ENCODE results near the gene TTC13. TPM values are rescaled to one million over a fixed set of nuclear protein-coding genes. Genes with fewer than 3 reads are reported as not detected.

The TTC13 gene
- polyA plus RNA-seq, 4 donors, result 4.6 to 24.0 (median 7.7) TPM

DNA sequence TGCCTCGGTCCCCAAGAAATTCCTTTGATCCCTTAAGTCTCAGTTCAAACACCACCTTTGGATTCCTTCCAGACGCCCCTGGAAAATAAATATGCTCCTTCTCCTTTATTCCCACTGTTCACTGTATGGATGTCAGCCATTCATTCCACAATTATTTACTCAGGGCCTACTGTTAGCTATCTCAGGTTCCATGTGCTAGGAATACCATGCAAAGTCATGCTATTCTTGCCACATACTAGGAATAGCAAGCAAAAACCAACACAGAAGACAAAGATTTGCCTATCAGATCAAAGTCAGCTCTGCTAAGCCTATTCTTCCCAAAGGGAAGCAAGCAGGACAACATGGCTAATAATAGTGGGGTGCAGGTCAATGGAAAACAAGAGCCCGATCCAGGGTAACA is 29.8 kb downstream of the TTC13 start:
- no peaks in the 10 kb centered on the region for H3K4me1 ChIP-seq (ENCODE audit: control insufficient read depth in 3 of 3, insufficient read depth in 2 of 3, low read depth in 1 of 3, low read length in 2 of 3)
- H3K4me3 ChIP-seq (ENCODE audit: low read depth in 1 of 3, low read length in 3 of 3), result no peak overlapping the region
- no peaks in the 10 kb centered on the region for H3K9me3 ChIP-seq (ENCODE audit: control insufficient read depth in 2 of 2, insufficient read depth in 1 of 2, low read depth in 1 of 2, low read length in 1 of 2)
- FAIRE-seq (no peak), DNase-seq (no peak)
- WGBS, 3 donors, result 91 to 94% (median 94%) methylated on average over 3 of the region's 3 CpGs
- H3K36me3 ChIP-seq (ENCODE audit: control insufficient read depth in 3 of 3, insufficient read depth in 2 of 3, low read depth in 1 of 3, low read length in 3 of 3), result peaks cover 0 to 7% (median 0%) of the 10 kb centered on the region in 3 donors
- no peaks in the 10 kb centered on the region for H3K27me3 ChIP-seq (ENCODE audit: control insufficient read depth in 3 of 3, insufficient read depth in 3 of 3, low read length in 3 of 3)
- no peak overlapping the region for H3K27ac ChIP-seq (ENCODE audit: low read depth in 1 of 3, low read length in 2 of 3)

DNA sequence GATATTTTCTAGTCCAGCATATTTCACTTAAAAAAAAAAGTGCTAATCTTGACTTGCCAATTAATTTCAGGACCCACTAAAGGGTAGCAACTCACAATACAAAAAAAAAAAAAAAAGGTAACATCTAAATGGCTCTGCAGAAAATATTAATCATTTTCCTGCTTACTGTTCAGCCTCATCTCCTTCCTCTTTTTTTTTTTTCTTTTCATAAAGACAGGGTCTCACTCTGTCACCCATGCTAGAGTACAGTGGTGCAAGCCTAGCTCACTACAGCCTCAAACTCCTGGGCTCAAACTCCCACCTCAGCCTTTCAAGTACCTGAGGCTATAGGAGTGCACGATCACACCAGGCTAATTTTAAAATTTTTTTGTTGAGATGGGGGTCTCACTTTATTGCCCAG is 30.4 kb downstream of the TTC13 start:
- DNase-seq (no peak), FAIRE-seq (no peak)
- WGBS, 3 donors, result 86 to 93% (median 93%) methylated on average over 1 of the region's 1 CpG

DNA sequence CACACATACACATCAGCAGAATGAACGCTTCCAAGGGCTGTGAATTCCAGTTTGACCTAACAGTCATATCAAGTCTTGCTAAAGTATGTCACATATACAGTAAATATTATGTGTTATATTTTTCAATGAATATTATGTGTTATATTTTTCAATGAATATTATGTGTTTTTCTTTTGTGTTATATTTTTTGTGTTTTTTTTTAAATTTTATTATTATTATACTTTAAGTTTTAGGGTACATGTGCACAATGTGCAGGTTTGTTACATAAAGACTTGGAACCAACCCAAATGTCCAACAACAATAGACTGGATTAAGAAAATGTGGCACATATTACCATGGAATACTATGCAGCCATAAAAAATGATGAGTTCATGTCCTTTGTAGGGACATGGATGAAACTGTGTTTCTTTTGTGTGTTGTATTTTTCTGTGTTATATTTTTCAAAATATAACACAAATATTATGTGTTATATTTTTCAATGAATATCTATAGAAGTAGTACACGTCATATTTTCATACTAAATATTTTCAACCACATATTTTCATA is 35.5 kb downstream of the TTC13 start:
- WGBS, 3 donors, result 94 to 99% (median 97%) methylated on average over 2 of the region's 2 CpGs
- no peaks in the 10 kb centered on the region for H3K9me3 ChIP-seq (ENCODE audit: control insufficient read depth in 2 of 2, insufficient read depth in 1 of 2, low read depth in 1 of 2, low read length in 1 of 2)
- H3K27ac ChIP-seq (ENCODE audit: low read depth in 1 of 3, low read length in 2 of 3), result no peak overlapping the region
- no peaks in the 10 kb centered on the region for H3K27me3 ChIP-seq (ENCODE audit: control insufficient read depth in 3 of 3, insufficient read depth in 3 of 3, low read length in 3 of 3)
- no peak for FAIRE-seq
- DNase-seq, result no peak
- no peak overlapping the region for H3K4me3 ChIP-seq (ENCODE audit: low read depth in 1 of 3, low read length in 3 of 3)
- H3K36me3 ChIP-seq (ENCODE audit: control insufficient read depth in 3 of 3, insufficient read depth in 2 of 3, low read depth in 1 of 3, low read length in 3 of 3), result peaks cover 0 to 5% (median 4%) of the 10 kb centered on the region in 3 donors
- peaks cover 0 to 3% (median 2%) of the 10 kb centered on the region in 3 donors for H3K4me1 ChIP-seq (ENCODE audit: control insufficient read depth in 3 of 3, insufficient read depth in 2 of 3, low read depth in 1 of 3, low read length in 2 of 3)

More for the DNA sequence above, 30.4 kb downstream of the TTC13 start:
- Histone ChIP-seq H3K4me3 (ENCODE audit: low read depth in 1 of 3, low read length in 3 of 3) (no peak overlapping the region), H3K4me1 (ENCODE audit: control insufficient read depth in 3 of 3, insufficient read depth in 2 of 3, low read depth in 1 of 3, low read length in 2 of 3) (no peaks in the 10 kb centered on the region), H3K27me3 (ENCODE audit: control insufficient read depth in 3 of 3, insufficient read depth in 3 of 3, low read length in 3 of 3) (no peaks in the 10 kb centered on the region), H3K9me3 (ENCODE audit: control insufficient read depth in 2 of 2, insufficient read depth in 1 of 2, low read depth in 1 of 2, low read length in 1 of 2) (no peaks in the 10 kb centered on the region), H3K36me3 (ENCODE audit: control insufficient read depth in 3 of 3, insufficient read depth in 2 of 3, low read depth in 1 of 3, low read length in 3 of 3) (peaks cover 0 to 7% (median 0%) of the 10 kb centered on the region in 3 donors), H3K27ac (ENCODE audit: low read depth in 1 of 3, low read length in 2 of 3) (no peak overlapping the region)

DNA sequence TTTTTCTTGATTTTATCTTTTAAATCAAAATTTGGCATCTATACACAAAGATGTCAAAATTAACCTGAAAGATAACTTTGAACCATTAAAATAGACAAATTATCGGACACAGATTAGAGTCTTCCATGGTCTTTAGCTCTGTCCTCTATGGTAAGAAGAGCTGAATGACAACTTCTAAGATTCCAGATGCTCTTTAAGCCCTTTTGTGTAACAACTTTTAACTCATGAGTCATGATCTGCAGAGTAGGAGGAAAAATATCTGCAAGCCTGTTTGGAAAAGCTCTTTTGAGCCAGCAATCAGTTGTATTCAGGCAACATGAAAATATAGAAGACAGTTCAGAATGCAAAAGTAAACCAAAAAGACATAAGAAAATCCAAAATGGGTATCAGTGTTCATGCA is 37.8 kb downstream of the TTC13 start:
- WGBS, 3 donors, result 98 to 100% (median 100%) methylated on average over 1 of the region's 1 CpG
- no peak for FAIRE-seq
- no peak for DNase-seq
- no peaks in the 10 kb centered on the region for H3K27me3 ChIP-seq (ENCODE audit: control insufficient read depth in 3 of 3, insufficient read depth in 3 of 3, low read length in 3 of 3)
- H3K27ac ChIP-seq (ENCODE audit: low read depth in 1 of 3, low read length in 2 of 3), result no peak overlapping the region
- no peak overlapping the region for H3K4me3 ChIP-seq (ENCODE audit: low read depth in 1 of 3, low read length in 3 of 3)
- H3K4me1 ChIP-seq (ENCODE audit: control insufficient read depth in 3 of 3, insufficient read depth in 2 of 3, low read depth in 1 of 3, low read length in 2 of 3), result peaks cover 0 to 3% (median 2%) of the 10 kb centered on the region in 3 donors
- H3K9me3 ChIP-seq (ENCODE audit: control insufficient read depth in 2 of 2, insufficient read depth in 1 of 2, low read depth in 1 of 2, low read length in 1 of 2), result no peaks in the 10 kb centered on the region
- peaks cover 0 to 7% (median under 1%) of the 10 kb centered on the region in 3 donors for H3K36me3 ChIP-seq (ENCODE audit: control insufficient read depth in 3 of 3, insufficient read depth in 2 of 3, low read depth in 1 of 3, low read length in 3 of 3)

DNA sequence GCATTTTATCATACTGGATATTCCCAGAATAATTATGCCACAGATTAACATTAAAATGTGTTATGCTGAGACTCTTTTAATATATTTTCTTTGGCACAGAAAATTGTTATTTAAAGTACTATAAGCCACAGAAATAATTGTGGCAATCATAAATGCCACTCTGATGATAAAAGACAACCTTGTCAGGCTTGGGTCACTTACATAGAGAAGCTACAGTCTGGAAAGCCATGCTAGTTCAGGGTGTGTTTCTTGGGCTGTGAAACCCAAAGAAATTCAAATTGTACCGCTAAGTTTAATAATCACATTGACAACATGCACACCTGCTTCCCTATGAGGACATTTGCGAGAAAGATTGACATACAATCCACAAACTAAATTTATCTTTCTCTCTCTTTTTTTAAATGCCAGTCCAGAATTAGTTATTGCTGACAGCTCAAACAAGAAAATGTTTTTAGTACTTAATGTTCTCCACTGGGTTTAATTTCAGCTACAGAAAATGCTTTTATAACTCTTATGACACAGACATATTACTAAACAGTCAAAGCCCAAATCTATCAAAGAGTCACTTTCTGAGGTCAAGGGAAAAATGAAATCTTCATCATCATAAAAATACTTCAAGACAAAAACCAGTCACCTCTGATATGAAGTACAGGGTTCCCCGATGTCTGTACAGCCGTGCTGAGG is 38.7 kb downstream of the TTC13 start:
- no peak overlapping the region for H3K4me3 ChIP-seq (ENCODE audit: low read depth in 1 of 3, low read length in 3 of 3)
- H3K27me3 ChIP-seq (ENCODE audit: control insufficient read depth in 3 of 3, insufficient read depth in 3 of 3, low read length in 3 of 3), result no peaks in the 10 kb centered on the region
- FAIRE-seq, result no peak
- no peak overlapping the region for H3K27ac ChIP-seq (ENCODE audit: low read depth in 1 of 3, low read length in 2 of 3)
- peaks cover 0 to 3% (median 2%) of the 10 kb centered on the region in 3 donors for H3K4me1 ChIP-seq (ENCODE audit: control insufficient read depth in 3 of 3, insufficient read depth in 2 of 3, low read depth in 1 of 3, low read length in 2 of 3)
- DNase-seq, result no peak
- 68 to 84% (median 72%) methylated on average over 4 of the region's 4 CpGs for WGBS, 3 donors
- H3K36me3 ChIP-seq (ENCODE audit: control insufficient read depth in 3 of 3, insufficient read depth in 2 of 3, low read depth in 1 of 3, low read length in 3 of 3), result peaks cover 0 to 7% (median 0%) of the 10 kb centered on the region in 3 donors
- H3K9me3 ChIP-seq (ENCODE audit: control insufficient read depth in 2 of 2, insufficient read depth in 1 of 2, low read depth in 1 of 2, low read length in 1 of 2), result no peaks in the 10 kb centered on the region

DNA sequence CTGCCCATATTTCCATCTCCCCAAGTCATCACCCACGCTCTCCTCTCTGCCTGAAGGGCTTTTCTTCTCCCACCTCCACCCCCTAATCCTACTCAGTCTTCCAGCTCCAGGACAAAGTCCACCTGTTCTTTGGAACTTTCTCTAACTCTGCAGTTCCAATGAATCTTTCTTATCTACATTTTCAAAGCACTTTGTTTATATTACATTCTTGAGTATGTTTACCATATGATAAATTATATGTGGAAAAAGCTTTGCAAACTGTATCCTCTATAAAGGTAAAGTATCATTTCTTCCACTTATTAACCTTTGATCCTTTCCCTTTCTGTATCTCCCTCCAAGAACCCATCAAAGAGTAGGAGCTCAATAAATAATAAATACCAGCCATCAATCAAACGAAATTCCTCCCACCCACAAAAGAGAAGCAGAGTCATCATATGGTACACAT is 39.7 kb downstream of the TTC13 start:
- FAIRE-seq (peak; percentile 33), DNase-seq (peak; percentile 48 to 64)
- WGBS, 3 donors, result 16 to 58% (median 35%) methylated on average over 2 of the region's 2 CpGs
- H3K36me3 ChIP-seq (ENCODE audit: control insufficient read depth in 3 of 3, insufficient read depth in 2 of 3, low read depth in 1 of 3, low read length in 3 of 3), result peaks cover 0 to 7% (median 0%) of the 10 kb centered on the region in 3 donors
- no peak overlapping the region for H3K4me3 ChIP-seq (ENCODE audit: low read depth in 1 of 3, low read length in 3 of 3)
- no peak overlapping the region for H3K27ac ChIP-seq (ENCODE audit: low read depth in 1 of 3, low read length in 2 of 3)
- no peaks in the 10 kb centered on the region for H3K27me3 ChIP-seq (ENCODE audit: control insufficient read depth in 3 of 3, insufficient read depth in 3 of 3, low read length in 3 of 3)
- H3K4me1 ChIP-seq (ENCODE audit: control insufficient read depth in 3 of 3, insufficient read depth in 2 of 3, low read depth in 1 of 3, low read length in 2 of 3), result peaks cover 0 to 3% (median 2%) of the 10 kb centered on the region in 3 donors
- no peaks in the 10 kb centered on the region for H3K9me3 ChIP-seq (ENCODE audit: control insufficient read depth in 2 of 2, insufficient read depth in 1 of 2, low read depth in 1 of 2, low read length in 1 of 2)

DNA sequence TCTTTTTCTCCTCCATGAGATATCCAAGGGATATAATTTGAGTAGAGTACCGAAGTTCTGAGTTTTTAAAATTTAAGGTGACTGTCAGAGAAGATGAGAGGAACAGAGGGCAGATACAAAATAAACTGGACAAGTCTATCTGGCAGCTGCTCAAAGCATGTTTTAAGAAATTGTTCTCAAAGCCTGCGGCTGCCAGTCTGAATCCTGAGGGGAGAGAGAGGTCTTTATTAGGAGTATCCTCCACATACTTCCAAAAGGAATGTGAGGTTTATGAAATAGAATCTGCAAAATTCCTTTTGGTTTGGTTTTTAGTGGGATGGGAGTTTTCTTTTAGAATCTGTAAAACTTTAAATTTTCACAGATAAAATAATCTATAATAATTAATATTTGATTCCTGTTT is 41.3 kb downstream of the TTC13 start:
- Histone ChIP-seq H3K27me3 (ENCODE audit: control insufficient read depth in 3 of 3, insufficient read depth in 3 of 3, low read length in 3 of 3) (no peaks in the 10 kb centered on the region), H3K9me3 (ENCODE audit: control insufficient read depth in 2 of 2, insufficient read depth in 1 of 2, low read depth in 1 of 2, low read length in 1 of 2) (no peaks in the 10 kb centered on the region), H3K4me1 (ENCODE audit: control insufficient read depth in 3 of 3, insufficient read depth in 2 of 3, low read depth in 1 of 3, low read length in 2 of 3) (peaks cover 0 to 3% (median 2%) of the 10 kb centered on the region in 3 donors), H3K4me3 (ENCODE audit: low read depth in 1 of 3, low read length in 3 of 3) (no peak overlapping the region), H3K36me3 (ENCODE audit: control insufficient read depth in 3 of 3, insufficient read depth in 2 of 3, low read depth in 1 of 3, low read length in 3 of 3) (peaks cover 0 to 6% (median 0%) of the 10 kb centered on the region in 3 donors), H3K27ac (ENCODE audit: low read depth in 1 of 3, low read length in 2 of 3) (no peak overlapping the region)
- WGBS, 3 donors, result 43 to 68% (median 60%) methylated on average over 2 of the region's 2 CpGs
- DNase-seq (no peak), FAIRE-seq (no peak)

DNA sequence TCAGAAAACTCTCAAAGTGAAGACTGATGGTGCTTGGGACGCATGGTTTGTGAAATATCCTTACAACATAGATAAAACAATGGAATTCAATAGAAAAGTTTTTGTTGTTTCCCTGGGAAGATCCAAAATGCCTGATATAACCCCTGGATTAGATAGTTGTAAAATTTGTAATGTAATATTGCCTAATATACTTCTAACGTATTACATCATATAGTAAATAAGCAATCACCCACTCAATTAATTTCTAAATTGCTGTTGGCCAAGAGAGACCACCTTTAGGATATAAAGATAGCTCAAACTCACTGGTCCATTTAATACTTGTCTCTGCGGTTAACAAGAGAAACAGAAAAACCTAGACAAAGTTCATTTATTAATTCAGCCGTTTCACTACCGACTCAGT is 42.2 kb downstream of the TTC13 start:
- Histone ChIP-seq H3K36me3 (ENCODE audit: control insufficient read depth in 3 of 3, insufficient read depth in 2 of 3, low read depth in 1 of 3, low read length in 3 of 3) (peaks cover 0 to 8% (median 5%) of the 10 kb centered on the region in 3 donors), H3K4me1 (ENCODE audit: control insufficient read depth in 3 of 3, insufficient read depth in 2 of 3, low read depth in 1 of 3, low read length in 2 of 3) (peaks cover 0 to 3% (median 2%) of the 10 kb centered on the region in 3 donors), H3K27ac (ENCODE audit: low read depth in 1 of 3, low read length in 2 of 3) (no peak overlapping the region), H3K27me3 (ENCODE audit: control insufficient read depth in 3 of 3, insufficient read depth in 3 of 3, low read length in 3 of 3) (no peaks in the 10 kb centered on the region), H3K9me3 (ENCODE audit: control insufficient read depth in 2 of 2, insufficient read depth in 1 of 2, low read depth in 1 of 2, low read length in 1 of 2) (no peaks in the 10 kb centered on the region), H3K4me3 (ENCODE audit: low read depth in 1 of 3, low read length in 3 of 3) (no peak overlapping the region)
- no peak for FAIRE-seq
- WGBS, 3 donors, result 75 to 85% (median 76%) methylated on average over 5 of the region's 5 CpGs
- no peak for DNase-seq
